MM.1S (cell line): Measurements from ENCODE around the gene MEDAG.
A peak's percentile ranks its signal among the peaks of the same experiment; 100 is the strongest.

Source experiments
- DNase-seq: peaks from one replicate; pipeline ENCODE4 v3.0.0-alpha.2; 2015
- H2AFZ ChIP-seq: fragments of 300-600 bp; sonication (generic); 2 replicates; pipeline ENCODE4 v1.6.0; 2016; ENCODE audit warnings: antibody characterized with exemption, low read length
- H3F3A ChIP-seq: fragments of 300-600 bp; sonication (generic); 2 replicates; pipeline ENCODE4 v1.6.1; 2016; ENCODE audit warnings: mild to moderate bottlenecking, antibody characterized with exemption, low read length, moderate library complexity, mixed read lengths; ENCODE audit not compliant: insufficient read depth
- H3K27ac ChIP-seq: fragments of 300-600 bp; sonication (generic); 2 replicates; pipeline ENCODE4 v1.5.1; 2016; ENCODE audit warnings: mild to moderate bottlenecking, low read length
- H3K27me3 ChIP-seq: fragments of 300-600 bp; sonication (generic); replicated peaks from 2 replicates; pipeline ENCODE4 v1.6.0; 2016; ENCODE audit warnings: low read length; ENCODE audit not compliant: insufficient read depth
- H3K36me3 ChIP-seq: fragments of 300-600 bp; sonication (generic); replicated peaks from 2 replicates; pipeline ENCODE4 v1.6.1; 2016; ENCODE audit warnings: mild to moderate bottlenecking, low read length, mixed read lengths; ENCODE audit not compliant: insufficient read depth
- H3K4me1 ChIP-seq: fragments of 300-600 bp; sonication (generic); 2 replicates; pipeline ENCODE4 v1.6.1; 2016; ENCODE audit warnings: low read length, mixed read lengths
- H3K4me2 ChIP-seq: fragments of 300-600 bp; sonication (generic); 2 replicates; pipeline ENCODE4 v1.6.0; 2016; ENCODE audit warnings: low read depth, low read length
- H3K4me3 ChIP-seq: fragments of 300-600 bp; sonication (generic); 2 replicates; pipeline ENCODE4 v1.5.1; 2016; ENCODE audit warnings: low read length, mixed read lengths
- H3K79me2 ChIP-seq: fragments of 300-600 bp; sonication (generic); 2 replicates; pipeline ENCODE4 v1.6.1; 2016; ENCODE audit warnings: mixed run types, low read length, mixed read lengths
- H3K9ac ChIP-seq: fragments of 300-600 bp; sonication (generic); 2 replicates; pipeline ENCODE4 v1.6.1; 2016; ENCODE audit warnings: low read length, mixed read lengths
- H3K9me2 ChIP-seq: fragments of 300-600 bp; sonication (generic); replicated peaks from 2 replicates; pipeline ENCODE4 v1.6.1; 2016; ENCODE audit warnings: mild to moderate bottlenecking, low read length, mixed read lengths; ENCODE audit not compliant: insufficient read depth
- H3K9me3 ChIP-seq: fragments of 300-600 bp; sonication (generic); replicated peaks from 2 replicates; pipeline ENCODE4 v1.6.1; 2016; ENCODE audit warnings: mild to moderate bottlenecking, low read length, mixed read lengths; ENCODE audit not compliant: insufficient read depth
- H4K20me1 ChIP-seq: fragments of 300-600 bp; sonication (generic); 2 replicates; pipeline ENCODE4 v1.6.1; 2016; ENCODE audit warnings: mild to moderate bottlenecking, low read length, moderate library complexity, mixed read lengths; ENCODE audit not compliant: insufficient read depth
- EZH2 ChIP-seq: fragments of 300-600 bp; sonication (generic); optimal IDR thresholded peaks from 2 replicates; pipeline ENCODE3; 2017; ENCODE audit warnings: low read depth, mild to moderate bottlenecking, antibody characterized with exemption, low read length, mixed read lengths
- EZH2phosphoT487 ChIP-seq: fragments of 300-600 bp; sonication (generic); IDR thresholded peaks from 2 replicates; pipeline ENCODE4 v1.6.1; 2018; ENCODE audit warnings: antibody characterized with exemption, low read length
- TF ChIP-seq, protein P1 (sequence below): fragments of 300-600 bp; sonication (generic); IDR thresholded peaks from 2 replicates; pipeline ENCODE4 v1.5.1; 2016; ENCODE audit warnings: antibody characterized with exemption, low read length, mixed read lengths

Gene MEDAG

GRCh38 chr13:30870049-30870884 lies 35.8 kb upstream of the MEDAG start:
- TF ChIP-seq, protein P1, sequence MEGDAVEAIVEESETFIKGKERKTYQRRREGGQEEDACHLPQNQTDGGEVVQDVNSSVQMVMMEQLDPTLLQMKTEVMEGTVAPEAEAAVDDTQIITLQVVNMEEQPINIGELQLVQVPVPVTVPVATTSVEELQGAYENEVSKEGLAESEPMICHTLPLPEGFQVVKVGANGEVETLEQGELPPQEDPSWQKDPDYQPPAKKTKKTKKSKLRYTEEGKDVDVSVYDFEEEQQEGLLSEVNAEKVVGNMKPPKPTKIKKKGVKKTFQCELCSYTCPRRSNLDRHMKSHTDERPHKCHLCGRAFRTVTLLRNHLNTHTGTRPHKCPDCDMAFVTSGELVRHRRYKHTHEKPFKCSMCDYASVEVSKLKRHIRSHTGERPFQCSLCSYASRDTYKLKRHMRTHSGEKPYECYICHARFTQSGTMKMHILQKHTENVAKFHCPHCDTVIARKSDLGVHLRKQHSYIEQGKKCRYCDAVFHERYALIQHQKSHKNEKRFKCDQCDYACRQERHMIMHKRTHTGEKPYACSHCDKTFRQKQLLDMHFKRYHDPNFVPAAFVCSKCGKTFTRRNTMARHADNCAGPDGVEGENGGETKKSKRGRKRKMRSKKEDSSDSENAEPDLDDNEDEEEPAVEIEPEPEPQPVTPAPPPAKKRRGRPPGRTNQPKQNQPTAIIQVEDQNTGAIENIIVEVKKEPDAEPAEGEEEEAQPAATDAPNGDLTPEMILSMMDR, result no peak
- TF ChIP-seq EZH2phosphoT487 (no peak), EZH2 (no peak)
- Histone ChIP-seq H3K4me2 (no peak overlapping the region), H3F3A (no peaks in the 10 kb centered on the region), H3K4me3 (no peak overlapping the region), H3K4me1 (no peaks in the 10 kb centered on the region), H3K9me2 (no peaks in the 10 kb centered on the region), H3K79me2 (no peaks in the 10 kb centered on the region), H3K36me3 (no peaks in the 10 kb centered on the region), H4K20me1 (no peaks in the 10 kb centered on the region), H3K27ac (no peak overlapping the region), H3K9ac (no peak overlapping the region), H3K9me3 (no peaks in the 10 kb centered on the region), H2AFZ (no peak overlapping the region), H3K27me3 (no peaks in the 10 kb centered on the region)
- peak; percentile 15 for DNase-seq

- no peaks in the 10 kb centered on the region for H3K9me3 ChIP-seq
- TF ChIP-seq, protein P1, result no peak
- no peak for TF ChIP-seq EZH2
- TF ChIP-seq EZH2phosphoT487, result no peak
- H3K36me3 ChIP-seq, result no peaks in the 10 kb centered on the region
- no peaks in the 10 kb centered on the region for H3K79me2 ChIP-seq
- H3K27me3 ChIP-seq, result no peaks in the 10 kb centered on the region
- H3K4me3 ChIP-seq, result no peak overlapping the region
- no peak overlapping the region for H2AFZ ChIP-seq
- H3K9me2 ChIP-seq, result no peaks in the 10 kb centered on the region
- H3F3A ChIP-seq, result no peaks in the 10 kb centered on the region
- no peaks in the 10 kb centered on the region for H3K4me1 ChIP-seq
- H3K4me2 ChIP-seq, result no peak overlapping the region
- H4K20me1 ChIP-seq, result no peaks in the 10 kb centered on the region
- no peak overlapping the region for H3K9ac ChIP-seq
- no peak overlapping the region for H3K27ac ChIP-seq
- DNase-seq, result no peak
Observed at GRCh38 chr13:30870916-30871587, 35.0 kb upstream of the MEDAG start.

DNA sequence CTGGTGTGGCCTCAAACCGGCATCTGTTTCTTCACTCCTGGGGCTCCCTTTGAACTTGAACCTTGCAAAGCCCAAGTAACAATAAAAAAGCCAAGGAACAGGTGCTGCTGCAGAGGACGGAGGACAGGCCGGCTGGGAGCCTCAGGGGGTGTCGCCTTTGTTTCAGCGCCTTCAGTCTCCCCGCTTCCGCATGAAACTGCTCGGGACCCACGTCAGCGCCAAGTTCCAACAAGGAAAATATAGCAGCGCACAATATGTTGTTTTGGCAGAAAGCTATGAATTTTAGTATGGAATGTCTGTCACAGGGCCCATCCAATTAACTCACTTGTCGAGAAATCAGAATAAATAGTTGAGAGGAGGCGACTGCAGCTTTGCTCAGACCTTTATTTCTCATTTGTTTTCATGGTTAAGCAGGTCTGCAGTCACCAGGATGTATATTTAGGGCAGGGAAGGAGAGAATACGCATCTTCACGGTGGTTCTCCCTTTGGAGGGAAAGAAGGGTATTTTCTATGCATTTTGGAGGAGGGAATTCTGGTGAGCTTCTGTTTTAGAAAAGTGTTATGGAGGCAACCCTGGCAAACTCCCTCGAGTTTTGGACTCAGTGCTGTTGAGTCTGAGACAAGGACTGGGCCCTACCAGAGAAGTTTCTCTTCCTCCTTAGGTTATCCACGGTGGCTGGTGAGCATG lies 34.3 kb upstream of the MEDAG start:
- Histone ChIP-seq H3K79me2 (no peaks in the 10 kb centered on the region), H3K27ac (no peak overlapping the region), H4K20me1 (no peaks in the 10 kb centered on the region), H3K9me2 (no peaks in the 10 kb centered on the region), H3K27me3 (no peaks in the 10 kb centered on the region), H3F3A (no peaks in the 10 kb centered on the region), H2AFZ (no peak overlapping the region), H3K4me2 (no peak overlapping the region), H3K4me1 (no peaks in the 10 kb centered on the region), H3K9me3 (no peaks in the 10 kb centered on the region), H3K4me3 (no peak overlapping the region), H3K36me3 (no peaks in the 10 kb centered on the region), H3K9ac (no peak overlapping the region)
- no peak for DNase-seq
- TF ChIP-seq EZH2 (no peak), EZH2phosphoT487 (no peak)
- TF ChIP-seq, protein P1, result no peak
